Kidney glomerular epithelial cell (primary cell): ENCODE results near the gene LYRM9.
"Not testable (repeated sequence)": the region's sequence is repeated elsewhere in the genome, so short reads cannot be mapped to it uniquely, and the experiment has no call there.

Experiments
- DNase-seq: peaks from one replicate; lab custom pipeline; 2025; lab: John Stamatoyannopoulos, UW

LYRM9 gene

DNA sequence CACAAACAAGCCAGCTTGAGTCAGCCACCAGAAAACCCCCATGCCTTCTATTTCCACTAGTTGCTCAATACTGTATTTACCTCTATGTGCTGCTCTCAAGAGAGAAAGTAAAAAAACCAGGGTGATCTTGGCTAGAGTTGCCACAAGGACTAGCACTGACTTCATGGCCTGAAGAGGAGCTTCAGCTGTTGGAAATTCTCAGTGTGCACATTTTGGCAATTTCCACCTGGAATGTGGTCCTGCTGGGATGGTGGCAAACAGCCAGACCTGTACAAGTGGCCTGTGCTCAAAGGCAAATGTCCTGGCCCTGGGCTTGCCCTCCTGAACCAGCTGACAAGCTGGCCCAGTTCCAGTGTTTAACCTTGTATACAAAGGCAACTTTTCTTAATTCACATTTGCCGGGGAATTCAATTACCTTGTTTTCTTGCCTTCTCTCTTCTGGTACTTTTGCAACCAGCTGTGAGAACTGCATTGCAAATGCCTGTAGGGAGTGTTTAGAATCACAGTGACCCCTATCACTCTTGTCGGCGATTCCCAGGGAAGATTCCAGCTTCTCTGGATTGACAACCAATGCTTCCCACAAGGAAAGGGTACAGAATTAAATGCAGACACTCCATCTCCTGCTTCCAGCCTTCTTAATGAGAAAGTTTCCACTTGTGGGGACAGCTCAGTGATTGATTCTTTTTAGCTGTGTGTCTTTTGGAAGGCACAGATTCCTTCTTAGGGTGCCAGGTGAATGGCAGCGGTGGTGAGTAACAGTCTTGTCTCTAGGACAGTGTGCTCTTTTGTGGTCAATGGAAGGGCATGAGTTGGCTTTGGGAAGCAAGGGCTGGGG is 53.4 kb downstream of the LYRM9 start:
- DNase-seq, result not testable (repeated sequence)

DNA sequence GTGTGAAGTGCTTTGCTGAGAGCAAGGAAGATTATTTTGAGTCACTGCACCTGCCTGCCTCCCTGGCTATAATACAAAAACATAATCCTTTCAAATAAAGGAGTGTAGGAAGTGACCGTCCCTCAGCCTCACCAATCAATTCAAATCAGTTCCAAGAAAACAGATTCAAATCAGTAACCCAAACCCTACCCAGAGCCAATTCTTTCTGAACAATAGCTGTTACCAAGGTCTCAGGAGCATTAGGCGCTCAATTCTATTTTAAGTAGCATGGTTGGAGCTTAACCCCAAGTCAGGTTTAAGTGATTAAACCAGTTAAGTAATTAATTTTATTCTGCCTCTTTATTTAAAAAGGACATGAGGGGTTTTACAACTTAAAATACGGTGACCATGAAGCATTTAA is 54.6 kb downstream of the LYRM9 start:
- DNase-seq, result not testable (repeated sequence)

DNA sequence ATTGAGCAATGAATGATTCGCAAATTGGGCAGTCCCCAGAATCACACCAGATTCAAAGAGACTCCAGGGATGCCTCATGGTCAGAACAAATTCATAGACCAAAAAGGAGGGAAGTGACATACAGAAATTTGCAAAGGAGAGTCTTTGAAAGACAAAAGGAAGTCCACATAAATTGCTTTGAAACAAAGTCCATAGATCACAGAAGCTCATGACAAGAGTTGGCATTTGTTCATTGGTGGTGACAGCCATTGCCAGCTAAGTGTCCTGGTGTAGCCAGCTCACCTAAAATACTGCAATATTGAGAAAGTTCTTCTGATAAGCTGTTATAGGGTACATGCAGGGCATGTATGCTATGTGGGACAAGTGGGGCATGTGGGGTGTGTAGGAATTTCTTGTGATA is 55.4 kb downstream of the LYRM9 start:
- not testable (repeated sequence) for DNase-seq

GRCh38 chr17:27836651-27837050 is 56.5 kb downstream of the LYRM9 start:
- DNase-seq, result no peak

DNA sequence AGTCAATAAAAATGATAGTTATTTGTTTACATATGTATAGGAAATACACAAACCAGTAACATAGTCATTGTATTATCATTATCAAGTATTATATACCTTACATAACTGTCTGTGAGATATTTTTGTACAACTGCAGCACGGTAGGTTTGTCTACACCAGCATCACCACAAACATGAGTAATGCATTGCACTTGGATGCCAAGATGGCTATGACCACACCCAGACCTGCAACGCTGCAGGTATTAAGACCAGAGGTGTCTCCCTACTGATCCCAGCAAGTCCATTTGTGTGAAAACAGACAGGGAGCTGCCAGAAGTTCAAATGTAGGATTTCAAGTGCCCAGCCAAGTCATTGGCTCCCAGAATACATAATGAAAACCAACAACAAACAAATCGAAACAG is 58.6 kb downstream of the LYRM9 start:
- DNase-seq, result no peak

DNA sequence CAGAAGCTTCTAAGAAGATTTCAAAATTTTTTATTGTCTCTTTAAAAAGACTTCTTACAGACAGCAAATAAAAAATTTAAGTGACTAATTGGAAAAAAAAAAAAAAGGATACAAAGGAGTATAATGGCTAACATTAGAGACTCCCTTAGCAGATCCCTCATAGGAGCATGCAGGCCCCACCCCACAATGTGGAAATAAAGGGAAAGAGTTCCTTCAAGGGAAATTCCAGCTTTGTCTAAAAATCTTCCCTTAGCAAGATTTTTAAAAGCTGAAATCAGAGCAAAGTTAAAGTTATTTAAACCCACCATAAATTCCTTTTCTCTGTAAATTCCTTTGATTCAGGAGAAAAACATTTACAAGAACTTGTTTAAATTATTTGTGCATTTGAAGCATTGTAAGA is 60.3 kb downstream of the LYRM9 start:
- DNase-seq, result no peak

DNA sequence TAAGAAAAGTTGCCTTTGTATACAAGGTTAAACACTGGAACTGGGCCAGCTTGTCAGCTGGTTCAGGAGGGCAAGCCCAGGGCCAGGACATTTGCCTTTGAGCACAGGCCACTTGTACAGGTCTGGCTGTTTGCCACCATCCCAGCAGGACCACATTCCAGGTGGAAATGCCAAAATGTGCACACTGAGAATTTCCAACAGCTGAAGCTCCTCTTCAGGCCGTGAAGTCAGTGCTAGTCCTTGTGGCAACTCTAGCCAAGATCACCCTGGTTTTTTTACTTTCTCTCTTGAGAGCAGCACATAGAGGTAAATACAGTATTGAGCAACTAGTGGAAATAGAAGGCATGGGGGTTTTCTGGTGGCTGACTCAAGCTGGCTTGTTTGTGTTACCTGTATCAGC is 63.3 kb downstream of the LYRM9 start:
- DNase-seq, result not testable (repeated sequence)

- not testable (repeated sequence) for DNase-seq
Measured at GRCh38 chr17:27829143-27829711, 63.9 kb downstream of the LYRM9 start.
